Psoas muscle (tissue), 8 donors: Measurements from ENCODE around the gene HIVEP1. TPM values are rescaled to one million over a fixed set of nuclear protein-coding genes. Genes with fewer than 3 reads are reported as not detected.

ENCODE experiments used
- ATAC-seq, 4 donors: fragments of 200-7000 bp; cut with Tn5 transposase; one replicate each; pipeline ENCODE4 v1.9.1; 2020; ENCODE audit warnings: moderate library complexity in 3 of 4, mild to moderate bottlenecking in 2 of 4
- DNase-seq, 2 donors: peaks; one replicate each; pipeline ENCODE4 v3.0.0-alpha.2; 2020
- H3K27ac ChIP-seq: fragments of 200-600 bp; one replicate; pipeline ENCODE4 v1.8.0; 2022
- H3K27me3 ChIP-seq, 3 donors: fragments of 200-600 bp in 1 of 3; one replicate each; pipeline versions ENCODE4 v1.6.1 to v1.8.0; 2013 to 2022; ENCODE audit warnings: low read length in 2 of 3, mild to moderate bottlenecking in 2 of 3, moderate library complexity in 1 of 3; ENCODE audit not compliant: insufficient read depth in 3 of 3
- H3K36me3 ChIP-seq, 2 donors: fragments of 200-600 bp in 1 of 2; one replicate each; pipeline versions ENCODE4 v1.6.1 to v1.8.0; 2013 to 2022; ENCODE audit warnings: low read depth in 1 of 2, mild to moderate bottlenecking in 1 of 2, moderate library complexity in 1 of 2; ENCODE audit not compliant: insufficient read depth in 1 of 2
- H3K4me1 ChIP-seq: fragments of 200-600 bp; one replicate; pipeline ENCODE4 v1.8.0; 2022
- H3K4me3 ChIP-seq: fragments of 200-600 bp; one replicate; pipeline ENCODE4 v1.8.0; 2022; ENCODE audit warnings: mild to moderate bottlenecking
- H3K9me3 ChIP-seq: fragments of 200-600 bp; one replicate; pipeline ENCODE4 v1.8.0; 2022
- CTCF ChIP-seq: fragments of 200-600 bp; IDR thresholded peaks from one replicate; pipeline ENCODE4 v1.8.0; 2022; ENCODE audit warnings: antibody characterized with exemption
- WGBS, 3 donors: extraction: QIAGEN DNeasy Blood & Tissue Kit; methylation state at CpG; one replicate each; pipeline versions ENCODE4 v1.1.6 to v1.1.7; 2013; 5-methylcytosine and 5-hydroxymethylcytosine counted together
- intact Hi-C, 2 donors: fragments of 100-400 bp; cut with DNase I; formaldehyde crosslinking; loops; one replicate each; pipeline versions ENCODE4 v1.11.0 to v1.14.2; 2022
- polyA plus RNA-seq, 3 donors: library from polyadenylated mRNA; stranded (reverse); fragments of 200-250 nt; gene quantifications; one replicate each; pipeline ENCODE4 v1.2.3, GENCODE V29; 2013
- total RNA-seq, 4 donors: library from RNA; stranded (reverse); fragmentation: NEBNext Ultra II Directional in 2 of 4; extraction: Animal tissue kit (Norgen Biotek cat#: 25700) in 2 of 4; gene quantifications; one replicate each; pipeline versions ENCODE4 v1.2.1 to v1.2.4, GENCODE V29; 2021 to 2023
- donor health status: healthy with polysubstance abuse.
- donor health status: DM: no; HTN: no; CAD: no; lungs with moderate emphysema.
- donor health status: Bipolar disorder and iron deficiency.
- donor health status: healthy.
- donor health status: DM: yes; HTN: yes; CAD: no.
- donor health status: DM: no; HTN: no; CAD: no.
- donor health status: DM: no; HTN: no; CAD: no.
- donor health status: DM: yes; HTN: yes; CAD: no.

Gene HIVEP1
- total and polyA plus RNA-seq, 7 donors: 4.0 to 13.1 (median 6.7) TPM

- Histone ChIP-seq H3K4me3 (no peak overlapping the region), H3K27me3 (no peaks in the 10 kb centered on the region), H3K36me3 (peaks cover 5 to 20% of the 10 kb centered on the region in 2 donors), H3K27ac (no peak overlapping the region), H3K9me3 (peaks cover 9% of the 10 kb centered on the region), H3K4me1 (no peaks in the 10 kb centered on the region)
- ATAC-seq: no peak
- intact Hi-C loops: no loop called here
- DNase-seq: no peak
- no peak for TF ChIP-seq CTCF
These were observed 106.5 kb downstream of the HIVEP1 start for GRCh38 chr6:12118607-12119006.

- intact Hi-C loops: no loop called here
- Histone ChIP-seq H3K27me3 (no peaks in the 10 kb centered on the region), H3K4me3 (no peak overlapping the region), H3K4me1 (no peaks in the 10 kb centered on the region), H3K27ac (no peak overlapping the region), H3K36me3 (peaks cover 5 to 20% of the 10 kb centered on the region in 2 donors), H3K9me3 (peaks cover 9% of the 10 kb centered on the region)
- no peak for TF ChIP-seq CTCF
- DNase-seq (no peak), ATAC-seq (no peak)
- 47 to 82% (median 65%) methylated on average over 2 of the region's 2 CpGs for WGBS, 3 donors
These were observed 107.0 kb downstream of the HIVEP1 start for GRCh38 chr6:12119085-12119588.

DNA sequence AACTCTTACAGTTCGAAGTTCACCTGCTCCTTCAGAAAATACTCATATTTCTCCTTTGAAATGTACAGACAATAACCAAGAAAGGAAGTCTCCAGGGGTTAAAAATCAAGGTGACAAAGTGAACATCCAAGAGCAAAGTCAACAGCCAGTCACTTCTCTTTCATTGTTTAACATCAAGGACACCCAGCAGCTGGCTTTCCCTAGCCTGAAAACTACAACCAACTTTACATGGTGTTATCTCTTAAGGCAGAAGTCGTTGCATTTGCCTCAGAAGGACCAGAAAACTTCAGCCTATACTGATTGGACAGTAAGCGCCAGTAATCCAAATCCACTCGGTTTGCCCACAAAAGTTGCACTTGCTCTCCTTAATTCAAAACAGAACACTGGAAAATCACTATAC is 113.3 kb downstream of the HIVEP1 start:
- Histone ChIP-seq H3K36me3 (peaks cover 5 to 17% of the 10 kb centered on the region in 2 donors), H3K4me1 (no peaks in the 10 kb centered on the region), H3K27me3 (no peaks in the 10 kb centered on the region), H3K4me3 (no peak overlapping the region), H3K9me3 (no peaks in the 10 kb centered on the region), H3K27ac (no peak overlapping the region)
- intact Hi-C loops: no loop called here
- DNase-seq: no peak
- no peak for TF ChIP-seq CTCF
- 82 to 91% (median 90%) methylated on average over 4 of the region's 4 CpGs for WGBS, 3 donors
- ATAC-seq: no peak

GRCh38 chr6:12126051-12126450 is 113.9 kb downstream of the HIVEP1 start:
- ATAC-seq (no peak), DNase-seq (no peak)
- Histone ChIP-seq H3K4me1 (no peaks in the 10 kb centered on the region), H3K27me3 (no peaks in the 10 kb centered on the region), H3K4me3 (no peak overlapping the region), H3K9me3 (no peaks in the 10 kb centered on the region), H3K36me3 (peaks cover under 1 to 15% of the 10 kb centered on the region in 2 donors), H3K27ac (no peak overlapping the region)
- intact Hi-C loops: no loop called here
- no peak for TF ChIP-seq CTCF
- 94 to 97% (median 96%) methylated on average over 1 of the region's 1 CpG for WGBS, 3 donors

DNA sequence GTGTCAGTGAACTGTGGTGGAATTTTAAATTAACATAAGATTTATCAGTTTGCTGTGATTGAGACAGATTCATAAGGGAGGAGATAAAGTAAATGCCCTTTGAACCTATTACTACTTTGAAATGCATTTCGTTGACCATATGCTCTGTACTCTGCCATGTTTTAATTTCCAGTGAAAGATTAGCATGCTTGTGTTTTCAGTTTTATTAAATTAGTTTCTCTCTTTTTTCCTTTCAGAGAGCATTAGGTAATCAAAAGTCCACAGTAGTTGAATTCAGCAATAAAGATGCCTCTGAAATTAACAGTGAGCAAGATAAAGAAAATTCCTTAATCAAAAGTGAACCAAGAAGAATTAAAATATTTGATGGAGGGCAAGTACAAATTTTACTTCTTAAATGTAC is 117.4 kb downstream of the HIVEP1 start:
- DNase-seq (no peak), ATAC-seq (no peak)
- 77 to 90% (median 81%) methylated on average over 1 of the region's 1 CpG for WGBS, 3 donors
- intact Hi-C loops: no loop called here
- TF ChIP-seq CTCF: no peak
- H3K27ac ChIP-seq: no peak overlapping the region
- H3K4me1 ChIP-seq: peaks cover 7% of the 10 kb centered on the region
- H3K36me3 ChIP-seq: peaks cover 0 to 8% of the 10 kb centered on the region in 2 donors
- no peaks in the 10 kb centered on the region for H3K9me3 ChIP-seq
- no peak overlapping the region for H3K4me3 ChIP-seq
- no peaks in the 10 kb centered on the region for H3K27me3 ChIP-seq
